GM19455 (cell line): ENCODE data around the gene FOXN1.

Experiments
- ATAC-seq: cut with Tn5 transposase; IDR thresholded peaks from one replicate; pipeline ENCODE4 v1.9.1; 2021; ENCODE audit not compliant: unreplicated experiment

Gene FOXN1

GRCh38 chr17:28498652-28499363 lies 7.3 kb upstream of the FOXN1 start:
- no peak for ATAC-seq

- no peak for ATAC-seq
Measured at GRCh38 chr17:28499364-28499664, 6.8 kb upstream of the FOXN1 start.

GRCh38 chr17:28499684-28500357 lies 6.3 kb upstream of the FOXN1 start:
- ATAC-seq = no peak

- ATAC-seq = no peak
Measured at GRCh38 chr17:28500712-28501379, 5.3 kb upstream of the FOXN1 start.

- ATAC-seq = no peak
Measured at GRCh38 chr17:28501421-28502284, 4.5 kb upstream of the FOXN1 start.

GRCh38 chr17:28503420-28503819 lies 2.7 kb upstream of the FOXN1 start:
- ATAC-seq = no peak

GRCh38 chr17:28506763-28507487 lies 777 bp downstream of the FOXN1 start:
- ATAC-seq = no peak

- no peak for ATAC-seq
Measured at GRCh38 chr17:28507567-28508203, 1.5 kb downstream of the FOXN1 start.

GRCh38 chr17:28508211-28508724 lies 2.1 kb downstream of the FOXN1 start:
- no peak for ATAC-seq

GRCh38 chr17:28509789-28510188 lies 3.6 kb downstream of the FOXN1 start:
- ATAC-seq = no peak

- no peak for ATAC-seq
Measured at GRCh38 chr17:28511858-28512461, 5.8 kb downstream of the FOXN1 start.

- no peak for ATAC-seq
Measured at GRCh38 chr17:28513476-28513875, 7.3 kb downstream of the FOXN1 start.

- ATAC-seq = no peak
Measured at GRCh38 chr17:28514561-28515002, 8.4 kb downstream of the FOXN1 start.

- ATAC-seq = no peak
Measured at GRCh38 chr17:28515518-28515917, 9.4 kb downstream of the FOXN1 start.

GRCh38 chr17:28518132-28518531 lies 12.0 kb downstream of the FOXN1 start:
- no peak for ATAC-seq

- ATAC-seq = no peak
Measured at GRCh38 chr17:28518578-28518977, 12.4 kb downstream of the FOXN1 start.

- ATAC-seq = no peak
Measured at GRCh38 chr17:28519236-28519635, 13.1 kb downstream of the FOXN1 start.

GRCh38 chr17:28520687-28521086 lies 14.5 kb downstream of the FOXN1 start:
- no peak for ATAC-seq

GRCh38 chr17:28521311-28522085 lies 15.3 kb downstream of the FOXN1 start:
- no peak for ATAC-seq
